ENCODE measurements around the gene TLE4. TPM values are rescaled to one million over a fixed set of nuclear protein-coding genes. Genes with fewer than 3 reads are reported as not detected.

The TLE4 gene
- polyA plus RNA-seq, 1 of the 3 experiments (the other 2 are of a cell fraction) = 40.4 TPM

DNA sequence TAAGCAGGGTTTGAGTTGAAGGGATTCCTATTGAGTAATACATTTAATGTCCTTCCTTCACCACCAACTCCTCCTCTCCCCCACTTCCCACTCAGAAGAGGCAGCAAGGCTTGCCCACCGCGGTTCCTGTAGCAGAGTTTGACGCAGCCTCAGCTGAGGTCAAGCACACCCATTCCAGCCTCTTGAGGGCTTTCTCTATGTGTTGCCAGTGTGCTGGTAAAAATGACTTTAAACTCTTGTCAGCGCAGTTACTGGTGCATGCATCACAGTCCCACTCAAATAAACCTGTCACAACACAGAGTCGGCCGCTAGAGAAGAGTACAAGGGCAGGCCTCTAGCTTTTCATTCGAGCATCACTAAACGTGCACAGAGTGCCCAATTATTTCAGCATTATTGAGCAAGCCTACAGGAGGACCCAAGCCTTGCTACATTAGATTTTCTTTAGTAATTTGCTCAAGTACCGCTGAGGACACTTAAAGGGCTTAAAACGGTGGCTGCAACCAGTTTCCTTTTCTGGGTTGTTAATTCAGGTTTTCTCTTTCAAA, 79.6 kb downstream of the TLE4 start:
- 96% methylated on average over 10 of the region's 10 CpGs for WGBS (ENCODE audit: low lambda C conversion rate)
- ChIA-PET POLR2A (no interaction called here), CTCF (no interaction called here)
- Histone ChIP-seq H3K36me3 (replicated peaks in 1 of 2; ENCODE audit: control insufficient read depth in 1 of 2, insufficient read depth in 2 of 2, low read length in 1 of 2) (peaks cover 30 to 38% of the 10 kb centered on the region in 2 experiments), H3K27me3 (ENCODE audit: insufficient read depth) (no peaks in the 10 kb centered on the region), H3K4me2 (no peak overlapping the region), H3K27ac (ENCODE audit: low read depth in 2 of 2, low read length in 1 of 2) (no peak overlapping the region), H3K4me3 (ENCODE audit: low read depth in 2 of 2, low read length in 1 of 2) (no peak overlapping the region), H3K79me2 (ENCODE audit: insufficient read depth) (peaks cover 80% of the 10 kb centered on the region), H4K20me1 (ENCODE audit: insufficient read depth) (peaks cover 10% of the 10 kb centered on the region; the same call in 1 of the 2 replicates), H3F3A (replicated peaks; ENCODE audit: insufficient read depth) (peaks cover 13% of the 10 kb centered on the region), H3K9me3 (no peaks in the 10 kb centered on the region), H3K9ac (no peak overlapping the region), H2AFZ (ENCODE audit: low read depth) (no peak overlapping the region), H3K9me2 (no peaks in the 10 kb centered on the region), H3K4me1 (ENCODE audit: control insufficient read depth in 1 of 2, insufficient read depth in 2 of 2, low read depth in 1 of 2, low read length in 1 of 2) (peaks cover 0 to 10% of the 10 kb centered on the region in 2 experiments; a peak in 3 of 4 replicates)
- TF ChIP-seq, protein P1, sequence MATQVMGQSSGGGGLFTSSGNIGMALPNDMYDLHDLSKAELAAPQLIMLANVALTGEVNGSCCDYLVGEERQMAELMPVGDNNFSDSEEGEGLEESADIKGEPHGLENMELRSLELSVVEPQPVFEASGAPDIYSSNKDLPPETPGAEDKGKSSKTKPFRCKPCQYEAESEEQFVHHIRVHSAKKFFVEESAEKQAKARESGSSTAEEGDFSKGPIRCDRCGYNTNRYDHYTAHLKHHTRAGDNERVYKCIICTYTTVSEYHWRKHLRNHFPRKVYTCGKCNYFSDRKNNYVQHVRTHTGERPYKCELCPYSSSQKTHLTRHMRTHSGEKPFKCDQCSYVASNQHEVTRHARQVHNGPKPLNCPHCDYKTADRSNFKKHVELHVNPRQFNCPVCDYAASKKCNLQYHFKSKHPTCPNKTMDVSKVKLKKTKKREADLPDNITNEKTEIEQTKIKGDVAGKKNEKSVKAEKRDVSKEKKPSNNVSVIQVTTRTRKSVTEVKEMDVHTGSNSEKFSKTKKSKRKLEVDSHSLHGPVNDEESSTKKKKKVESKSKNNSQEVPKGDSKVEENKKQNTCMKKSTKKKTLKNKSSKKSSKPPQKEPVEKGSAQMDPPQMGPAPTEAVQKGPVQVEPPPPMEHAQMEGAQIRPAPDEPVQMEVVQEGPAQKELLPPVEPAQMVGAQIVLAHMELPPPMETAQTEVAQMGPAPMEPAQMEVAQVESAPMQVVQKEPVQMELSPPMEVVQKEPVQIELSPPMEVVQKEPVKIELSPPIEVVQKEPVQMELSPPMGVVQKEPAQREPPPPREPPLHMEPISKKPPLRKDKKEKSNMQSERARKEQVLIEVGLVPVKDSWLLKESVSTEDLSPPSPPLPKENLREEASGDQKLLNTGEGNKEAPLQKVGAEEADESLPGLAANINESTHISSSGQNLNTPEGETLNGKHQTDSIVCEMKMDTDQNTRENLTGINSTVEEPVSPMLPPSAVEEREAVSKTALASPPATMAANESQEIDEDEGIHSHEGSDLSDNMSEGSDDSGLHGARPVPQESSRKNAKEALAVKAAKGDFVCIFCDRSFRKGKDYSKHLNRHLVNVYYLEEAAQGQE (IDR thresholded peaks at IDR 0.05; ENCODE audit: low read depth, low read length) = no peak
- TF ChIP-seq FOSL2 (IDR thresholded peaks at IDR 0.05; ENCODE audit: borderline replicate concordance, low read depth) (no peak), MXI1 (IDR thresholded peaks at IDR 0.05; ENCODE audit: low read depth, low read length) (no peak), TAF1 (IDR thresholded peaks at IDR 0.05; ENCODE audit: borderline replicate concordance, low read depth, low read length) (no peak), EZH2phosphoT487 (IDR thresholded peaks at IDR 0.05; ENCODE audit: borderline replicate concordance, low read depth) (no peak), POLR2AphosphoS5 (IDR thresholded peaks at IDR 0.05; ENCODE audit: low read depth, low read length) (no peak), NRF1 (IDR thresholded peaks at IDR 0.05; ENCODE audit: low read depth, low read length) (no peak), CHD2 (IDR thresholded peaks at IDR 0.05; ENCODE audit: low read length, partially characterized antibody) (no peak), RXRA (IDR thresholded peaks at IDR 0.05; ENCODE audit: borderline replicate concordance, low read depth) (no peak)
- TF ChIP-seq, protein P2, sequence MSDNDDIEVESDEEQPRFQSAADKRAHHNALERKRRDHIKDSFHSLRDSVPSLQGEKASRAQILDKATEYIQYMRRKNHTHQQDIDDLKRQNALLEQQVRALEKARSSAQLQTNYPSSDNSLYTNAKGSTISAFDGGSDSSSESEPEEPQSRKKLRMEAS (IDR thresholded peaks at IDR 0.05; ENCODE audit: low read depth) = no peak
- TF ChIP-seq, protein P3, sequence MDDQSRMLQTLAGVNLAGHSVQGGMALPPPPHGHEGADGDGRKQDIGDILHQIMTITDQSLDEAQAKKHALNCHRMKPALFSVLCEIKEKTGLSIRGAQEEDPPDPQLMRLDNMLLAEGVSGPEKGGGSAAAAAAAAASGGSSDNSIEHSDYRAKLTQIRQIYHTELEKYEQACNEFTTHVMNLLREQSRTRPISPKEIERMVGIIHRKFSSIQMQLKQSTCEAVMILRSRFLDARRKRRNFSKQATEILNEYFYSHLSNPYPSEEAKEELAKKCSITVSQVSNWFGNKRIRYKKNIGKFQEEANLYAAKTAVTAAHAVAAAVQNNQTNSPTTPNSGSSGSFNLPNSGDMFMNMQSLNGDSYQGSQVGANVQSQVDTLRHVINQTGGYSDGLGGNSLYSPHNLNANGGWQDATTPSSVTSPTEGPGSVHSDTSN (IDR thresholded peaks at IDR 0.05) = no peak
- TF ChIP-seq, protein P4, sequence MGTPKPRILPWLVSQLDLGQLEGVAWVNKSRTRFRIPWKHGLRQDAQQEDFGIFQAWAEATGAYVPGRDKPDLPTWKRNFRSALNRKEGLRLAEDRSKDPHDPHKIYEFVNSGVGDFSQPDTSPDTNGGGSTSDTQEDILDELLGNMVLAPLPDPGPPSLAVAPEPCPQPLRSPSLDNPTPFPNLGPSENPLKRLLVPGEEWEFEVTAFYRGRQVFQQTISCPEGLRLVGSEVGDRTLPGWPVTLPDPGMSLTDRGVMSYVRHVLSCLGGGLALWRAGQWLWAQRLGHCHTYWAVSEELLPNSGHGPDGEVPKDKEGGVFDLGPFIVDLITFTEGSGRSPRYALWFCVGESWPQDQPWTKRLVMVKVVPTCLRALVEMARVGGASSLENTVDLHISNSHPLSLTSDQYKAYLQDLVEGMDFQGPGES (IDR thresholded peaks at IDR 0.05; ENCODE audit: low read depth, low read length) = no peak
- no peak for DNase-seq

All from SK-N-SH (cell line).